ENCODE data around the gene ALPP.
"Not testable (repeated sequence)": the region's sequence is repeated elsewhere in the genome, so short reads cannot be mapped to it uniquely, and the experiment has no call there.

Gene ALPP

GRCh38 chr2:232382331-232383225, 4.0 kb downstream of the ALPP start:
- DNase-seq, result no peak

- DNase-seq, result no peak
These were observed 5.9 kb downstream of the ALPP start for GRCh38 chr2:232384466-232384865.

DNA sequence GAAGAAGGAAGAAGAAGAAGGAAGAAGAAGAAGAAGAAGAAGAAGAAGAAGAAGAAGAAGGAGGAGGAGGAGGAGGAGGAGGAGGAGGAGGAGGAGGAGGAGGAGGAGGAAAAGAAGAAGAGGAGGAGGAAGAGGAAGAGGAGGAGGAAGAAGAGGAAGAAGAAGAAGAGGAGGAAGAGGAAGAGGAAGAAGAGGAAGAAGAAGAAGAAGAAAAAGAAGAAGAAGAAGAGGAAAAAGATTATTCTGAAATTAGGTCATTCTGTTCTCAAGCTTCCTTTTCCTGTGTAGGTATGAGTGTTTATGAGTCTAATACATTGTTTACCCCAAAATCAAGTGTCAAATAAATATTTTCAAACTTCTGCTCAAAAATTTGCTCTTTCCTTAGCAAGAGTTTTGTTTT, 6.5 kb downstream of the ALPP start:
- DNase-seq, result not testable (repeated sequence)

DNA sequence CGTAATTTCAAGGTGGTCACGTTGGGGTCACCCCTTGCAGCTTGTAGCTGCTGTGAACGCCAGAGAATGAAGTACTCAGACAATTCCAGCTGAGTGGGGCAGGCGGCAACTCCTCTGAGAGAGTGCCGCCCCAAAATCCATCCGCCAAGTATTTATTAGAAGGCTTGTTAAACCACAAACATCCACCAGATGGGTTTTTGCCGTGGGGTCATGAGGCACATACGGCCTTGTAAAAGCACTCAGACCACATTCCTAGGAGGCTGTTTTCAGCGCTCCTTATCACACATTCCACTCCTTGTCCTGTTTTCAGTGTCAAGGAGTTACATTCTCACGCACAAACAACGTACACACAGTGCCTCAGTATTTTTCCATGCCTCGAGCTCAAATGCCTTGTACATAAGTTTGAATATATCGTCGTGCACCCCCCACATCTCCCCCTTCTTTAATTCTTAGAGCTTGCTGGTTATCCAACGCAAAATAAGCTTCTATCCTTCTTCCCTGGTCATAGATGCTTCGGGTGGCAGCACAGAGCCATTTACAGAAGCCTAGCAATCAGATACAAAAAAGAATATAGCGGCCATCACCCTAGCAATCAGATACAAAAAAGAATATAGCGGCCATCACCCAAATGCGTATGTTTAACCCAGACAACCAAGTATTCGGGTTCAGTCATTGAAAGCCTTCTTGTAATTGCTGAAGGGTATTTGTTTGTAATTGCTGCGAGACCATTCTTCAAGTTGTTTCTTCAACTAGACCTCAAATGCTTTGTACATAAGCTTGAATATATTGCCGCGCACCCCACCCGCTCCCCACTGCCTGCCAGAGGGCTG, 7.3 kb downstream of the ALPP start:
- DNase-seq, result no peak

- no peak for DNase-seq
These were observed 7.9 kb downstream of the ALPP start for GRCh38 chr2:232386490-232386739.

DNA sequence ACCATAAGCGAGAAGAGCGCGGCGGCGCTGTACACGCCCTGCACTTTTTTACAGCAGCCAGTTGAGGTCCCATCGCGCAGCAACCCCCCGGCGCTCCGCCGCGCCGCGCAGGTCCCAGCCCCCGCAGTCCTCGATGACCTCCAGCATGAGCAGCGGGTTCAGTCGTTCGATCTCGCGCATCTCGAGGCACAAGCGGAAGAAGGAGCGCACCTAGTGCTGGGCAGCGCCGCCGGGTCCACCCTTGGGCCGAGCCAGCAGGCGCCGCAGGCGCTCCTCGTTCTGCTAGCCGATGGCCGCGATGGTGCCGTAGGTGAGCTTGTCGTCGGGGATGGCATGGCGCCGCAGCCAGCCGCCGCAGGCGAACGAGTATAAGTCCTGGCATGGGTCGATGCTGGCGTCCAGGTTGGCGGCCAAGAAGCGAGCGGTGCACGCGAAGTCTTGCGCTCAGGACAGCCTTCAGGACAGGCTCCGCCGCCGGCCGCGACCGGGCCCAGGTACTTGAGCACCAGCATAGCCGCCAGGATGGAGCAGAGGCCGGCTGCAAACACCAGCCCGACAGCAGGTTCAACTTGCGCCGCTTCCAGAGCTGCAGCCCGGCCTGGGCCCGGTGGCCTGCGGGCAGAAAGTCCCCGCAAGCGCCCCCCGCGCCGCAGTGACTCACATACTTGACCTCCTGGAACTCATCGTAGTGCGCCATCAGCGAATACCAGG, 8.3 kb downstream of the ALPP start:
- DNase-seq, result no peak

GRCh38 chr2:232387451-232388171, 9.1 kb downstream of the ALPP start:
- DNase-seq, result no peak

DNA sequence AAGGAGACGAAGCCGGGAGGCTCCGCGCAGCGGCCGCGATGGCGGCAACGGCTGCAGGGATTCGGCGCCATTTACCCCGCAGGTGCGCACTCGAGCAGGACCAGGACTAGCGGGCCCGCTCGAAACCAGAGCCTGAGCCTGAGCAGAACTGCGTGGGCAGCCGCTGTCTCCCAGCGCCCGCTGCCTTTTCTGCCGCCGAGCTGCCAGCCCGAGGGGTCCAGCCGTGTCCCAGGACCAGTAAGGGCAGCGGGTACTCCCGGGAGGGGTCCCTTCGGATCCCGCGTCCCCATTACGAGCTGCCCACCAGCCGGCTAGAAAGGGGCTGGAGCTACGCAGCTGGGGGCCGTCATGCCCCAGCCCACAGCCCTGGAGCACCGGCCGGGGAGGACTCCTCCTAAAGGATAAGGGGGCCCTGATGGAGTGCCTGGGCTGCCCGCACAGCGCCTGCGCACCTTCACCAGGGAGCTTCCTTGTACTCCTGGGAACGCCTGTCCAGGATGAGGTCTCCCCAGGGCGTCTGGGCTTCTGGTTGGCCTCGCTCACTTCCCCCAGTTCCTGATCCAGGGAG, 9.9 kb downstream of the ALPP start:
- DNase-seq, result no peak

DNA sequence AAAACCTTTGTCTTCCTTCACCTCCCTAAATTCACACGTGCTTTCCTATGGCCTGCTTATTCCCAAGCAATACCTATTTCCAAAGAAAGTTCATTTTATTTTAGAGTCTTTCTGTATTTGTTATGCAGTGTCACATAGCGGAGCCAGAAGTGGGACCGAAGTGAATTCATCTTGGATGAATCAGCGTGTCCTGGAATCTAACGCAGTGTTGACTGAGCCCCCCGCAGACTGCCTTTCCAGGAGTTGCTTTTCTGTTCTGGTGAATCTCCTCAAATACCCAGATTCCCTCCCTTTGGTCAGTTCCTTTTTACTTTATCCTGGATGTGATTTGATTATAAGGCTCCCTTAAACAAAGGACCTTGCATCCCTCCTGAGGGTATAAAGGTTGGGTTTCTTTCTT, 10.8 kb downstream of the ALPP start:
- DNase-seq, result no peak

GRCh38 chr2:232390661-232391060, 12.1 kb downstream of the ALPP start:
- no peak for DNase-seq

DNA sequence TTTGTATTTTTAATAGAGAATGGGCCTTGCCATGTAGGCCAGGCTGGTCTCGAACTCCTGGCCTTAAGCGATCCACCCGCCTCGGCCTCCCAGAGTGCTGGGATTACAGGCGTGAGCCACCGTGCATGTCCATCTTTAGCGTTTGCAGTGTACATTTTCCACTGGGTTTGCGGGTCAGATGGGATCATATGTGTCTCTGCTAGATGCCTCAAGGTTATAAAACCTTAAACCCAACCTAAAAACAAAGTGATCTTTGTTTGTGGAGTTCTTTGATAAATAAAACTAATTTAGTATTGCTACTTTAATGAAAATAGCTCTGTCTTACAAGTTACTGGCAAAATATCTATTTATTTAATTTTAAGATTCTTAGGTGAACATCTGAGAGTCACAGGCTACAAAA, 15.0 kb downstream of the ALPP start:
- no peak for DNase-seq

DNA sequence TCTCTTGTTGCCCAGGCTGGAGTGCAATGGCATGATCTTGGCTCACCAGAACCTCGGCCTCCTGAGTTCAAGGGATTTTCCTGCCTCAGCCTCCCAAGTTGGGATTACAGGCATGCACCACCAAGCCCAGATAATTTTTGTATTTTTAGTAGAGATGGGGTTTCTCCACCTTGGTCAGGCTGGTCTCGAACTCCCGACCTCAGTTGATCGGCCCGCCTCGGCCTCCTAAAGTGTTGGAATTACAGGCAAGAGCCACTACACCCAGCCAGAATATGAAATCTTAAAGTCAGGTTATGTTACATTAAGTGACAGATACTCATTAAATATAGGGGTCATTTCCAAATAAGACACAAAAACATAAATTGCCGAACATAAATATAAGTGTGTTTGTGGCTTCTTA, 15.9 kb downstream of the ALPP start:
- not testable (repeated sequence) for DNase-seq

DNA sequence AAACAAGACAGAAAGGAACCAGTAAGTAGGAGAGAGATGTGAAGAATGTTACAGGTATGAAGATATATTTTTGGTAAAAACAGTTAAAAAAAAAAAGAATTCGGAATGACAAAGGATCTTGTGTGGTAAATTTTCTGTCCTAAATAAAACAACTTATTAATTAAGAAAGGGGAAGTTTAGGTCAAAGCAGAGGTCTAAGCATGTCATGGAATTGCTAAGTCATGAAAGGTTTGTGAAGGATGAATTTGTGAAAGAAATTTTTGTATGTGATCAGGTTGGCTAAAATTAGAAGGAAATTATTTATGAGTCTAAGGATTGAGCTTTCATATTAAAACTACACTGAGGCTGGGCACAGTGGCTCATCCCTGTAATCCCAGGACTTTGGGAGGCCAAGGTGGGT, 17.0 kb downstream of the ALPP start:
- no peak for DNase-seq

- no peak for DNase-seq
These were observed 18.1 kb downstream of the ALPP start for GRCh38 chr2:232396683-232397082.

- no peak for DNase-seq
These were observed 19.9 kb downstream of the ALPP start for GRCh38 chr2:232398293-232399034.

- DNase-seq, result peak in 2 of 3 experiments; percentile 2 to 4
These were observed 21.9 kb downstream of the ALPP start for GRCh38 chr2:232400256-232401015.

GRCh38 chr2:232402518-232402917, 24.0 kb downstream of the ALPP start:
- DNase-seq, result no peak

- no peak for DNase-seq
These were observed 27.5 kb downstream of the ALPP start for GRCh38 chr2:232405943-232406510.

DNA sequence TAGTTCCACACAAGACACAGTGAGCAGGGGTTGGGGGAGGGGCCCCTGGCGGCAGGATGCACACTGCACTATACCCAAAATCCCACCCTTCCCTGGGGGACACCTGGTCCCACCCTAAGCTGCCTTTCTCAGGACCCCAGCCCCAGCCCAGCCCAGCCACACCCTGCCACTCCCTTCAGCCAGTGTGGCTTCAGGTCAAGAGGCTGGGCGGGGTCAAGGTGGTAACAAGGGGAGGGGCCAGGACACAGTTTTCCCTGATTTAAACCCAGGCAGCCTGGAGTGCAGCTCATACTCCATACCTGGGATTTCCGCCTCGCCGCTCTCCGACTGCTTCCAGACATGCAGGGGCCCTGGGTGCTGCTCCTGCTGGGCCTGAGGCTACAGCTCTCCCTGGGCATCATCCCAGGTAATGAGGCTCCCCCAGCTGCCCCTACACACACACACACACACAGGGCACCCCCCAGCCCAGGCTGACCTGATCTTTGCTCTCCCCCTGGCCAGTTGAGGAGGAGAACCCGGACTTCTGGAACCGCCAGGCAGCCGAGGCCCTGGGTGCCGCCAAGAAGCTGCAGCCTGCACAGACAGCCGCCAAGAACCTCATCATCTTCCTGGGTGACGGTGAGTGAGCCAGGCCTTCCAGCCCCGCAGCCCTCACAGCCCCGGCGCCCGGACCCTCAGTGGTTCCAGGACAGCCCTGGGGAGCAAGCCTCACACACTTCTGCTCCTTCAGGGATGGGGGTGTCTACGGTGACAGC, 28.2 kb downstream of the ALPP start, which contains the start of gene ALPG:
Gene ALPG (plus strand): TSS at position 289 of the 755 bp plus-strand sequence. CDS start 51 bp downstream, at position 340.
- peak in 1 of 3 experiments; percentile 2 for DNase-seq

Data from NCI-H1417 (cell line).